Brain pericyte (primary cell): Measurements from ENCODE around the gene EYS.
A peak's percentile ranks its signal among the peaks of the same experiment; 100 is the strongest.
"Not testable (repeated sequence)": the region's sequence is repeated elsewhere in the genome, so short reads cannot be mapped to it uniquely, and the experiment has no call there.

Source experiments
- DNase-seq: peaks from one replicate; pipeline ENCODE4 v3.0.0-alpha.2; 2012; ENCODE audit warnings: low read depth, low spot score

EYS gene

GRCh38 chr6:63856271-63856670 is 1850.8 kb downstream of the EYS start:
- no peak for DNase-seq

DNA sequence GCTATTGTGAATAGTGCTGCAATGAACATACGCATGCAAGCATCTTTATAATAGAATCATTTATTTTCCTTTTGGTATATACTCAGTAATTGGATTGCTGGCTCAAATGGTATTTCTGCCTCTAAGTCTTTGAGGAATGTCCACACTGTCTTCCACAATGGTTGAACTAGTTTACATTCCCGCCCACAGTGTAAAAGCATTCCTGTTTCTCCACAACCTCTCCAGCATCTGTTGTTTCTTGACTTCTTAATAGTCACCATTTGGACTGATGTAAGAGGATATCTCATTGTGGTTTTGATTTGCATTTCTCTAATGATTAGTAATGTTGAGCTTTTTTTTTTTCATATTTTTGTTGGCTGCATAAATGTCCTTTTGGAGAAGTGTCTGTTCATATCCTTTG is 1862.7 kb downstream of the EYS start:
- no peak for DNase-seq

GRCh38 chr6:63839485-63839884 is 1867.5 kb downstream of the EYS start:
- no peak for DNase-seq

DNA sequence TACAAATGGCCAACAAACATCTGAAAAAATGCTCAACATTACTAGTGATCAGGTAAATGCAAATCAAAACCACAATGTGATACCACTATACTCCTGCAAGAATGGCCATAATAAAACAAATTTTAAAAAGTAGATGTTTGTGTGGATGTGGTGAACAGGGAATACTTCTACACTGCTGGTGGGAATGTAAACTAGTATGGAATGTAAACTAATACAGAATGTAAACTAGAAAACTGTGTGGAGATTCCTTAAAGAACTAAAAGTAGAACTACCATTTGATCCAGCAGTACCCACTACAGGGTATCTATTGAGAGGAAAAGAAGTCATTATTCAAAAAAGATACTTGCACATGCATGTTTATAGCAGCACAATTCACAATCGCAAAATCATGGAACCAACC is 1878.3 kb downstream of the EYS start:
- DNase-seq = not testable (repeated sequence)

GRCh38 chr6:63824722-63825121 is 1882.3 kb downstream of the EYS start:
- no peak for DNase-seq

GRCh38 chr6:63821442-63821841 is 1885.6 kb downstream of the EYS start:
- DNase-seq = no peak

GRCh38 chr6:63819831-63820230 is 1887.2 kb downstream of the EYS start:
- DNase-seq = no peak

- no peak for DNase-seq
Measured at GRCh38 chr6:63817492-63818050, 1889.5 kb downstream of the EYS start.

DNA sequence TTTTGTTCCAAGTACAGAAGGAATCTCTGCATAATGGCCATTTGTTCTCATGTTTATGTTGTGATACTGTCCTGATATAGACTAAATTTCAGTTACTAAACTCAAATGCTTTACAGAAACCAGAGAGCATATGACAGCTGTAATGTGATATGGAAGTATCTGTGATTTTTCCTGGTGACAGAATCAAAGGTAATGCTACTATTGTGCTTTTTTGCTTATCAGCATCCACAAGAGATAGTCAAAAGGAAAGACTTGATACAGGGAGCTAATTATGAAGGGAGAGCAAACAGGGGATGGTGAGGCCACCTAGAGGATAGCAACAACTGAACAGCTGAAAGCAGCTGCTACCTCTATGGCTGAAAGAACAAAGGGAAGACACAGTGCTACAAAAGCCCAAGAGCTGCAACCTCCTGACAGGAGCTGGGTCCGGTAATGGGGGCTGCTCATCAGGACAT is 1890.0 kb downstream of the EYS start:
- DNase-seq = no peak

DNA sequence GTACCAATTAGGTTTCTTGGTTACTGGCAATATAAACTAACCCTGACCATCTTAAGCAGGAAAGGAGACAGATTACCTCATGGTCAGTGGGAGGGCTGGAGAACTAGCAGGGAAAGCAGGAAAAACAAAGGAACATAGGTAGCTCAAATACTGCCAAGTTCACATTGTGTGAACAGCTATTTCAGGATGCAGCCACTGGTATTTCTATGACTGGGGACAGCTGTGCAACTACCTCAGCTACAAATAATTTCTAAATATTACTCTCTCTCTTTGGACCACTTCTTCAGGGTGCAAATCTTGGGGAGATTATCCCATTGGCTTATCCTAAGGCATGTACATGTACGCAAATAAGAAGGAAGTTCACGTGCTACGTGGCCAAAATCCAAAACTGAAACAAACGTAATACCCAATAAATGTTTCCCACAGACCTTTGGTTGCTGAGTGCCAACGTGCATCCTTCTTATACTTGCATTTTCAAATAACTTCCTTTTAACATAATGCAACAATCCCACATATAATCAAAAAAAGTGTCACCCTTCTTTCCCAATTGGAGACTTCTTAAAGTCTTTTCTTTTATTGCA is 1890.5 kb downstream of the EYS start:
- no peak for DNase-seq

DNA sequence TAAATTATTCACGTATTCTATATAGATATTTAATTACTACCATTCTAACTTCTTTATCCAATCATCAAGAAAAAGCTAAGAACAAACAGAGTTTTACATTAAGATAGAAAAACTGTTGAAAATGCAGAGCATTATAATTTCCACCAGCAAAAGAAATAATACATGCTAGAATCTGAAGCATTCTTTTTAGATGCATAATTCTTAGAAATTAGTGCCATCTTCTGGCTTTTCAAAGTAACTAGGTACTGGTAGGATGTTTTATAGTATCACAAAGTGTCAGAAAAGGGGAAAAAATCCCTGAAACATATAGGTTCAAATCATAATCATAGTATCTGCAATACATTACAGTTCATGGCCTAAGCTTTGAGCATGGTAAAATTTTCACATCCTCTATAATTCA is 1892.6 kb downstream of the EYS start:
- no peak for DNase-seq

DNA sequence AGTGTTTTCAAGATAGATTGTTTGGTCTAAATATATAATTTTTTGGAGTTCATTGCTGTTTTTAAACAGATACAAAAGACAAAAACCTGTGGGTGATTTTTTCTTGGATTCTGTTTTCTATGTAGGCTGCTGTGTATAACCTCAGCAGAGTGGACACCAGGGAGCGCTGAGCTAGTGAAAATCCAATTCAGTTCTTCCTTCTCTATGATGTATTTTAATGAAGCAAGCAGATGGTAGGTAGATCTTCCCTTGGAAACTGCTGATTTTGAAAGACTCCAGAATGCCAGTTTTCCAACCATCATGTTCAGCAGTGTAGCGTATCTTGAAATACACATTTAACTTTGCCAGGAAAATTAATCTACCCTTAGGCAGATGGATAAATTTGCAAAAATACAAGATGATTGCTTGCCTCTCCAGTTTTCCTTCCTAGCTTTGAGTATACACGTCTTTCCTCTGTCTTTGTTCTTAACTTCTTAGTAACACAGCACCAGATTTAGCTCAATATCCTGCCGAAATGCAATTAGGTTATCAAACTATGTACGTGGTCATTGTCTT is 1893.4 kb downstream of the EYS start:
- DNase-seq = no peak

GRCh38 chr6:63808576-63808975 is 1898.5 kb downstream of the EYS start:
- no peak for DNase-seq

- DNase-seq = no peak
Measured at GRCh38 chr6:63807056-63807455, 1900.0 kb downstream of the EYS start.

GRCh38 chr6:63806573-63806913 is 1900.5 kb downstream of the EYS start:
- no peak for DNase-seq

DNA sequence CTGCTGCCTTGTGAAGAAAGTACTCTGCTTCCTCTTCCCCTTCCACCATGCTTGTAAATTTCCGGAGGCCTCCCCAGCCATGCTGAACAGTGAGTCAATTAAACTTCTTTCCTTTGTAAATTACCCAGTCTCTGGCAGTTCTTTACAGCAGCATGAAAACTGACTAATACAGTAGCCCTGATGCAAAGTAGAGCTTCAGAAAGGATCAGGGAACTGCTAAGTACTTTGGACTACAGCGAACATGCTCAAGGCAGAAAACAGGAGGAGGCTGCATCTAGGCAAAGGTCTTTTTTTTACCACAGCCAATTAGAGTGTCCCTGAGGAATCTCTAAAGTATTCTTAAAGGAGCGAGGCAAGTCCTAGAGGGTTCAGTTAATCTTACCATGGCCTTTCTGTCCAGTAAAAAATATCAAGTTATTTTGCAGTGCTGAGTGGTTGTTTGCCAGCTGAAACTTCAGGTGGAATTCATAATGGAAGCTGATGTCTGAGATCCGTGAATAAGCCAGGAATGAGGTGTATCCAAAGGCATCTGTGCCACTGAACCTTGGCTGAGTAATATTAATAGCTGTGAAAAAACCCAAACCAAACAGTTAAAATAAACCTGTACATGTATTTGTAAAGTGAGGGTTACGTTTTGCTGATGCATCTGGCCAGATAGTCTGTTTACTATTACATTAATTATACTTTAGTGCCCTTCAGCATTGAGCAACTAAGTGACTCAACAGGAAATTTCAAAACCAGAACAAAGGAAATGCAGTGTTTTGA is 1901.0 kb downstream of the EYS start:
- peak; percentile 21 for DNase-seq

GRCh38 chr6:63805345-63805744 is 1901.7 kb downstream of the EYS start:
- no peak for DNase-seq

GRCh38 chr6:63804381-63804956 is 1902.6 kb downstream of the EYS start:
- no peak for DNase-seq

DNA sequence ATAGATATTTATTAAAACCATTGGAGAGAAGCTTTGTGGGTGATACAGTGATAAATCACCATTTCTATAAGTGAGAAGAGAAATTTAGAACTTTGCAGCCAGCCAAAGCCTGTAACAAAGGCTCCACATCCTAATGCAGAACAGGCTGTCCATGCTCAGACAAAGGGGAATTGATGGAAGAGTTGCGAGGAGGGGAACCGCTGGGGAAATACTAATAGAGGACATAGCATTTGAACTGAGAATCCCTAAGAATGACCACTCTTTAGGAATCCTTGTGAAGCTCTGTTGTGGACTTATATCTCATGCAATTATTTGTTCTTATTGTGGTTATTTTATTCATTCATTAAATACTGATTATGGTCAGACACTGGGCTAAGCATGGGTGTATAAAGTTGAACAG is 1903.7 kb downstream of the EYS start:
- DNase-seq = no peak

GRCh38 chr6:63802606-63803206 is 1904.3 kb downstream of the EYS start:
- no peak for DNase-seq

DNA sequence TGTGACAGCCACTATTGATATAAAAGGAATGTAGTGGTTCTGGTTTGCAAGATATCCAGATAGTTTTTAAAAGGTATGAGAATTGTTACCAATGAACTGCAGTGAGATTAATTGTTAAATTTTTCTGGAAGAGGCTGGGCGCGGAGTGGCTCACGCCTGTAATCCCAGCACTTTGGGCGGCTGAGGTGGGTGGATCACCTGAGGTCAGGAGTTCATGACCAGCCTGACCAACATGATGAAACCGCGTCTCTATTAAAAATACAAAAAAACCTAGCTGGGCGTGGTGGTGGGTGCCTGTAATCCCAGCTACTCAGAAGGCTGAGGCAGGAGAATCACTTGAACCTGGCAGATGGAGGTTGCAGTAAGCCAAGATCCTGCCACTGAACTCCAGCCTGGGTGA is 1906.6 kb downstream of the EYS start:
- not testable (repeated sequence) for DNase-seq

DNA sequence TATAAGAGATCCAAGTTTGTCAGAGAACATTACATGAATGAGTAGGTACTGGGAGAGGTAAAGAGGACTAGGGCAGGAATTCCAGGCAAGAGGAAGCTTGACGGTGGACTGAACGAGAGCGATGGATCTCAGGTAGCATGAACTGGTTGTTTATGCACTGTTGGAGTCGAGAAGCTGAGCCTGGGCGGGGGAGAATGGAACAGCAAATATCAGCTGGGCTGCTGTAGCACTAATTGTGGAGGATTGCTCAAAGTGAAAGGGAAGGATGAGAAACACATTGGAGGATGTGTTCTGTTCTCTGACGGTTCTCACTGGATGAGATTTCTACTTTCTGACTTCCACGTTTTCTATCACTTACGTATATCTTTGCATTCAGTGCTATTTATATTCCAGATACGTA is 1907.2 kb downstream of the EYS start:
- no peak for DNase-seq
